Stimulated activated CD4-positive, alpha-beta T cell treated with anti-CD3 and anti-CD28 coated beads, Interleukin-4, amount 100 ng/mL, for 4 hours (primary cell): Measurements from ENCODE around the gene VPS9D1.
"Not testable (repeated sequence)": the region's sequence is repeated elsewhere in the genome, so short reads cannot be mapped to it uniquely, and the experiment has no call there.

Source experiments
- DNase-seq, 2 experiments: peaks; one replicate each; pipeline ENCODE4 v3.0.0-alpha.2; 2020

VPS9D1 gene

DNA sequence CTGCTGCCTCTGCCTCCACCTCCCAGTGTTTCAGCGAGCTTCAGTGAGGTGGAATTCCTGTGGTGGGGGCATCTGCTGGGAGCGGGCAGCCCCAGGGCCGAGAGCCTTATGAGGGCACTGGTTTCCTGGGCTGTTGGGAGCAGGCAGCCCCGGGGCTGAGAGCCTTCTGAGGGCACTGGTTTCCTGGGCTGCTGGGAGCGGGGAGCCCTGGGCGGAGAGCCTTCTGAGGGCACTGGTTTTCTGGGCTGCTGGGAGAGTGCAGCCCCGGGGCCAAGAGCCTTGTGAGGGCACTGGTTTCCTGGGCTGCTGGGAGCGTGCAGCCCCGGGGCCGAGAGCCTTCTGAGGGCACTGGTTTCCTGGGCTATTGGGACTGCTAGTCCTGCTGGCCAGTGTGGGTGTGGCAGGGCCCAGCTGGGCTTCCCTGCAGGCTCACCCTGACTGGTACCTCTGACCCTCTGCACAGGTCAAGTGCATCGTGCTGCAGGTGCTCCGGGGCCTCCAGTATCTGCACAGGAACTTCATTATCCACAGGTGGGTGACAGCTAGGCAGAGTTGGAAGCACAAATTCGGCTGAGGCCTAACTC, 28.6 kb downstream of the VPS9D1 start:
- DNase-seq, result no peak

GRCh38 chr16:89691231-89691985, 29.3 kb downstream of the VPS9D1 start:
- DNase-seq, result no peak

GRCh38 chr16:89690392-89690901, 30.3 kb downstream of the VPS9D1 start:
- no peak for DNase-seq

DNA sequence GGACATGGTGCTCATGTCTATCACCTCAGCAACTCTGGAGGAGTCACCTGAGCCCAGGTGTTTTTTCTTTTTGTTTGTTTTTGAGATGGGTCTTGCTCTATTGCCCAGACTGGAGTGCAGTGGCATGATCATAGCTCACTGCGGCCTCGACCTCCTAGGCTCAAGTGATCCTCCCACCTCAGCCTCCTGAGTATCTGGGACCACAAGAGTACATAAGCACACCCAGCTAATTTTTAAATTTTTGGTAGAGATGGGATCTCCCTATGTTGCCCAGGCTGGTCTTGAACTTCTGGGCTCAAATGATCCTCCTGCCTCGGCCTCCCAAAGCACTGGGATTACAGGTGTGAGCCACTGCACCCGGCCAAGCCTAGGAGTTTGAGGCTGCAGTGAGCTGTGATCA, 31.1 kb downstream of the VPS9D1 start:
- DNase-seq, result not testable (repeated sequence)

DNA sequence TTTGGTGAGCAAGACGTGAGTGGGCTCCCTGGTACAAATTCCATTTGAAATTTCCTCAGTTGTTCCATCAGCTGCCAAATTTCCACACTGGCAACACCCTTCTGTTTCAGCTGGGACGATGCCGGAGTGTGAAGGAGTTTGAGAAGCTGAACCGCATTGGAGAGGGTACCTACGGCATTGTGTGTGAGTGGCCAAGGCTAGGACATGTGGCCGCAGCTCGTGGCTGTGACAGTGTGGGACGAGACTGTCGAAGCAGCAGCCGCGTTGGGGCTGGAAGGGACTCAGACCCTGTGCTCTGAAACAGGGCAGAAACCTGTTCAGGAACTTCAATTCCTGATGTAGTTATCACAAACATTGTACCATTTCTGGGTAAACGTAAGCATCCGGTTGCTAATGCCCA, 31.6 kb downstream of the VPS9D1 start:
- DNase-seq, result no peak

GRCh38 chr16:89688395-89688794, 32.3 kb downstream of the VPS9D1 start:
- DNase-seq, result no peak

DNA sequence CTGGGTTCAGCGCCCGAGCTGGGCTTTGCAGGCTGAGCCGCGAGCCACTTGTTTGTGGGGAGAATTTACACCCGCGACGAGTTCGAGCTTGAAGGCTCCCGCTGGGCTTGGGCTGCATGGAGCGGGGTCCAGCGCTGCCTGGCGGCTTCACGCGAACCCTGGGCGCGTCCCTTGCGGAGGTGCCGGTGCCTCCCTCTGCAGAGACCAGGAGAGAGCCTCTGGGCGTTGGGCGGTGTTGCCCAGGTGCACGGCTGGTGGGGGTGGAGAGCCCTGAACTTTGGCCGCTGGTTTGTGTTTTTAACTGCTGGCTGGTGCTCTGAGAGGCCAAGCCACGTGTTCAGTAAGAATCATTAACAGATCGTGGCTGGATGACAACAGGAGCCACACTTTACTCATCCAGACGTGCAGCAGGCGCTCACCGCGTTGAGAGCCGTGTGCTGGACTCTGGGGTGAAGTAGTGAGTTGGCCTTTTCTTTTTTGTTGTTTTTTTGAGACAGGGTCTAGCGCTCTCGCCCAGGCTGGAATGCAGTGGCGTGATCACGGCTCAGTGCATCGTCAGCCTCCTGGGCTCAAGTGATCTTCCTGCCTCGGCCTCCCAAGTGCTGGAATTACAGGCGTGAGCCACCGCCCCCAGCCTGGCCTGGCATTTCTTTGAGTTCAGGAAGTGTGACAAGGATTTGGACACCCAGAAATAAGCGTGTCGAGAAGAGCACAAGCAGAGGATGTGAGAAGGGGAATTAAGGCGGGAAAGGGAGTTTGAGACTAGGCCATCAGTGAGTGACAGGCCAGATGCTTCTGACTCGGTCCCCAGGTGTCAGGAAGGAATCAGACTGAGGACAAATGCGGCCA, 33.4 kb downstream of the VPS9D1 start:
- no peak for DNase-seq

GRCh38 chr16:89686520-89687091, 34.1 kb downstream of the VPS9D1 start, which contains the start of gene CDK10:
Gene CDK10 (plus strand): TSS chr16:89686689. CDS start chr16:89686711, 22 bp downstream.
- peak; percentile 86 to 90 for DNase-seq

GRCh38 chr16:89685916-89686315, 34.8 kb downstream of the VPS9D1 start:
- DNase-seq, result no peak

GRCh38 chr16:89678258-89678657, 42.4 kb downstream of the VPS9D1 start:
- no peak for DNase-seq

DNA sequence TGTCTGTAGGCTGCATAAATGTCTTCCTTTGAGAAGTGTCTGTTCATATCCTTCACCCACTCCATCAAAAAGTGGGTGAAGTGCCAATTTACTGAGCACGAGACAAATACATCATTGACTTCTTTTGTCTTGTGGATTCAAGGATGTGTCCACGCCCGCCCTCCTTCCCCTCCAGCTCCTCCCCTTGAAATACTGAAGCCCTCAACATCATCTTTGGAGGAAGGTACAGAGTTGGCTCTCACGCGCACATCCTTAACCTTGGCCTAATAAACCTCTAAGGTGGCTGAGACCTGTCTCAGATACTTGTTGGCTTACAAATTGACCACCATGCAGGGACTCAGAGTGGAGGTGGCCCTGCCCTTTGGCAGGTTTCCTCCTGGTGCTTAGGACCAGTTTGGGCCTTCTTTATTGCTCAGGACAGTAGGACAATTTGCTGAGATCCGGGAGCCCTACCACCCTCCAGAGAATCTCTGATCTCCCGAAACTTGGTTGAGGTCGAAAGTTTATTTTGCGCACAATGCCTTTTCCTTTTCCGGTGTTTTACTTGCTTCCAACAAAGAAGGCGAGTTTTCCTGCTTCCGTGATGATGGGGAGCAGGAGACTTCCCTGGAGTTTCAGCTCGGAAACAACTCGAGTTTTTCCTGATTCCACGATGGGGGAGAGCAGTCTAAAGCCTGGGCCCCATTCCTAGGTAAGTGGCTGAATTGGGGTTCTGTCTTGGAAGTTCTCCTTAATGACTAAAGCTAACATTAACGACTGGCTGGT, 48.3 kb downstream of the VPS9D1 start:
- DNase-seq, result no peak

- DNase-seq, result not testable (repeated sequence)
These were observed 49.1 kb downstream of the VPS9D1 start for GRCh38 chr16:89671565-89671964.

DNA sequence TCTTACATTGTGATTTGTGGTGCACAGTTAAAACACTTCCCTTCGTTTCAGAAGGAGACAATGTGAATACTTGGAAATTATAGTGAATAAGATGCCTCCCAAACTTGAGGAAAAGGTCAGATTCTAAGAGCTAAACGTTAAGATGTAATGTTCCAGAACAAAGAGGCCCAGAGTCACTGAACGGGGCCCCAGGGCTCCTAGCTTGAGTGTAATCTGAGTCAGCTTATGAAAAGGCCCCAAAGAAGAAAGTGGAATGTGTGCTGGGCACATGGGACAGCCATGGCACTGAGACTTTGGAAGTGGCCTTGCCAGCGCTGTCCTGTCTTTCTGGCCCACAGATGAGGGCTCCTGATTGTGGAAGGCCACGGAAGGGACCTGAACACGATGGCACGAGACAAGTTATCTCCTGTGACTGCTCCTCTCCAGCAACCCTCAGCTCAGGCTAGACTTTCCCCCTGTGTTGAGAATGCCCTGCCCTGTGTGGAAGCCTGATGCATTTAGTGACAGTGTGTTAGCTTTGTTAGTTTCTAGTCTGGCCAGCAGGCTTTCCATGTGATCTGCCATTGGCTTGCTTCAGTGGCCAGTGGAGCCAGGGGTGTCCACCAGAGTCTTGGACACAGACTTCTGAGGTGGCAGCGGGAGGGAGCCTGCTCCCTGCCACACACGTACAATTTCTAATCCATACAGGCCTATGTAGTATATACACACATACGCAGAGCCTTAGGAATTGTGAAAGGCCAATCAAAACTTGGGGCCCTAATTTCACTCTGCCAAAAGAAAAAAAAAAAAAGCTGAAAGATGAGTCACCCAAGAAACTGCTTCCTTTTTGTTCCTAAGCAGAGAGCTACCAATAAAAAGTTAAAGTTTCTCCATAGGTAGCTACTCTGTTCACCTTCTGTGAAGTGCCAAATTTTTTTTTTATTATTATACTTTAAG, 49.9 kb downstream of the VPS9D1 start:
- no peak for DNase-seq

GRCh38 chr16:89669755-89670154, 50.9 kb downstream of the VPS9D1 start:
- DNase-seq, result no peak

DNA sequence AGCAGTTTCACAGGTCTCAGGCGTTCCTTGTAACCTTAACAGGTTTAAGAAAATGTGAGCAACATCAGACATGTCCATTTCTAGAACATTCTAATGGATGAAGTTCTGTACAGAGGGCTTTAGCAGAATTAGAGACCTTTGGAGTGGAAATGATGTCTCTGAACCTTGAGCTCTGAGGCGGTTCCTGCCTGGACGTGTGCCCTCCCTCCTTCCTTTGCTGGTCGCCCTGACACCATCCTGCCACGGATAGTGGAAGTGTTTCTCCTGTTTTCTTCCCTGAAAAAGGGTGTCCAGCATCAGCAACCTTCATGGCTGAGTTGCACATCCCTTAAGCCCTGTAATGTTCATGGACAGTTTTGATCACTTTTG, 51.9 kb downstream of the VPS9D1 start:
- DNase-seq, result no peak

DNA sequence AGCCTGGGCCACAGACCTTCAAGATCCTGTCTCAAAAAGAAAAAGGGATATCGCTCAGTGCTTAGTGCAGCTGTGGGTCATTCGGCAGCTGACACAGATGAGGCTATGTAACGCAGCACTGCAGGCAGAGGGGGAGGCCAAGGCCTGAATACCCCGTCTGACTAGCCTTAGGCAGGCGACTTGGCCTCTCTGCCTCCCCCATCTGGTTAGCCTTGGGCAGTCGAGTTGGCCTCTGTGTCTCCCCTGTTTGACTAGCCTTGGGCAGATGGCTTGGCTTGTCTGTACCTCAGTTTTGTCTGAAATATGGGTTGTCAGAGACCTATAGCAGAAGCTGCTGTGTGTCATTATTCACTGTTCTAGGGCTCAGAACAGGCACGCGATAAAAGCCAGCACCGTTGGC, 53.1 kb downstream of the VPS9D1 start:
- no peak for DNase-seq

- DNase-seq, result not testable (repeated sequence)
These were observed 53.7 kb downstream of the VPS9D1 start for GRCh38 chr16:89667000-89667399.

GRCh38 chr16:89664238-89664637, 56.5 kb downstream of the VPS9D1 start:
- not testable (repeated sequence) for DNase-seq

DNA sequence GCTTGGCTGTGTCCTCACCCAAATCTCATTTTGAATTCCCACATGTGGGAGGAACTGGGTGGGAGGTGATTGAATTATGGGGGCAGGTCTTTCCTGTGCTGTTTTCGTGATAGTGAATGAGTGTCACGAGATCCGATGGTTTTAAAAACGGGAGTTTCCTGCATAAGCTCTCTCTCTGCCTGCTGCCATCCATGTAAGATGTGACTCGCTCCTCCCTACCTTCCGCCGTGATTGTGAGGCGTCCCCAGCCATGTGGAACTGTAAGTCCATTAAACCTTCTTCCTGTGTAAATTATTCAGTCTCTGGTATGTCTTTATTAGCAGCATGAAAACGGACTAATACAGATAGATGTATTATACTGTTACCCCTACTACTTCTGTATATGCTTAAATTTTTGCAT, 59.5 kb downstream of the VPS9D1 start:
- DNase-seq, result no peak

- no peak for DNase-seq
These were observed 60.6 kb downstream of the VPS9D1 start for GRCh38 chr16:89660146-89660545.

GRCh38 chr16:89658221-89658879, 62.3 kb downstream of the VPS9D1 start:
- no peak for DNase-seq
